Kidney (tissue), 14 donors: ENCODE measurements around the gene UQCC2. TPM values are rescaled to one million over a fixed set of nuclear protein-coding genes. Genes with fewer than 3 reads are reported as not detected.

Source experiments
- DNase-seq, 5 donors: peaks; one replicate each; pipeline ENCODE4 v3.0.0-alpha.2; 2013 to 2020
- FAIRE-seq: peaks from 2 replicates; lab custom pipeline; 2012; peaks lifted over from hg19 to GRCh38; lab: Jason Lieb, UNC
- H3K27ac ChIP-seq, 2 donors: one replicate each; pipeline ENCODE4 v1.7.0; 2013; ENCODE audit warnings: low read depth in 2 of 2, low read length in 2 of 2, inconsistent platforms in 1 of 2
- H3K27me3 ChIP-seq: one replicate; pipeline ENCODE4 v1.7.1; 2013; ENCODE audit warnings: low read length, inconsistent platforms; ENCODE audit not compliant: control insufficient read depth, insufficient read depth
- H3K36me3 ChIP-seq, 3 donors: one replicate each; pipeline versions ENCODE4 v1.7.0 to v1.7.1; 2013; ENCODE audit warnings: low read length in 3 of 3, control low read depth in 1 of 3, inconsistent platforms in 1 of 3; ENCODE audit not compliant: insufficient read depth in 3 of 3, control insufficient read depth in 2 of 3
- H3K4me1 ChIP-seq, 3 donors: one replicate each; pipeline versions ENCODE4 v1.7.0 to v1.7.1; 2013; ENCODE audit warnings: low read length in 3 of 3, inconsistent platforms in 1 of 3, low read depth in 1 of 3; ENCODE audit not compliant: control insufficient read depth in 2 of 3, insufficient read depth in 2 of 3
- H3K4me3 ChIP-seq, 3 donors: one replicate each; pipeline versions ENCODE4 v1.7.0 to v1.8.1; 2013; ENCODE audit warnings: low read length in 3 of 3, control low read depth in 1 of 3, inconsistent platforms in 1 of 3
- H3K9ac ChIP-seq, 3 donors: one replicate each; pipeline versions ENCODE4 v1.7.0 to v1.7.1; 2013; ENCODE audit warnings: low read length in 3 of 3, control low read depth in 1 of 3, inconsistent platforms in 1 of 3
- H3K9me3 ChIP-seq, 3 donors: one replicate each; pipeline versions ENCODE4 v1.7.0 to v1.7.1; 2013; ENCODE audit warnings: low read length in 3 of 3, control low read depth in 1 of 3, inconsistent platforms in 1 of 3; ENCODE audit not compliant: control insufficient read depth in 2 of 3, insufficient read depth in 1 of 3
- intact Hi-C: fragments of 100-400 bp; cut with DNase I; formaldehyde crosslinking; loops from one replicate; pipeline ENCODE4 v1.11.1; 2022
- polyA plus RNA-seq: library from polyadenylated mRNA; stranded (reverse); fragments of 350-450 nt; fragmentation: Illumina TruSeq; extraction: RNeasy Lipid Tissue Mini Kit (QIAGEN cat#74804); gene quantifications from one replicate; pipeline ENCODE4 v1.2.3, GENCODE V29; 2014; ENCODE audit warnings: low read depth, low replicate concordance; ENCODE audit not compliant: insufficient read depth
- total RNA-seq: library from RNA; stranded (reverse); fragmentation: NEBNext Ultra II Directional; extraction: Animal tissue kit (Norgen Biotek cat#: 25700); gene quantifications from one replicate; pipeline ENCODE4 v1.2.1, GENCODE V29; 2021
- TF ChIP-seq, protein P1 (sequence below): IDR thresholded peaks from 3 replicates; pipeline ENCODE4 v1.5.1; 2012; ENCODE audit warnings: mild to moderate bottlenecking, moderate library complexity, borderline replicate concordance; ENCODE audit not compliant: insufficient read depth; ENCODE audit errors: extremely low read depth
- donor health status: control.
- donor health status: control.
- donor health status: control.
- donor health status: control.
- donor health status: control.
- donor health status: DM: yes; HTN: yes; CAD: no.
- donor health status: Normal renal cell carcinoma (clear cell type).

The UQCC2 gene
- total and polyA plus RNA-seq, 2 donors from 2014 or later: 39.6 to 189 TPM

DNA sequence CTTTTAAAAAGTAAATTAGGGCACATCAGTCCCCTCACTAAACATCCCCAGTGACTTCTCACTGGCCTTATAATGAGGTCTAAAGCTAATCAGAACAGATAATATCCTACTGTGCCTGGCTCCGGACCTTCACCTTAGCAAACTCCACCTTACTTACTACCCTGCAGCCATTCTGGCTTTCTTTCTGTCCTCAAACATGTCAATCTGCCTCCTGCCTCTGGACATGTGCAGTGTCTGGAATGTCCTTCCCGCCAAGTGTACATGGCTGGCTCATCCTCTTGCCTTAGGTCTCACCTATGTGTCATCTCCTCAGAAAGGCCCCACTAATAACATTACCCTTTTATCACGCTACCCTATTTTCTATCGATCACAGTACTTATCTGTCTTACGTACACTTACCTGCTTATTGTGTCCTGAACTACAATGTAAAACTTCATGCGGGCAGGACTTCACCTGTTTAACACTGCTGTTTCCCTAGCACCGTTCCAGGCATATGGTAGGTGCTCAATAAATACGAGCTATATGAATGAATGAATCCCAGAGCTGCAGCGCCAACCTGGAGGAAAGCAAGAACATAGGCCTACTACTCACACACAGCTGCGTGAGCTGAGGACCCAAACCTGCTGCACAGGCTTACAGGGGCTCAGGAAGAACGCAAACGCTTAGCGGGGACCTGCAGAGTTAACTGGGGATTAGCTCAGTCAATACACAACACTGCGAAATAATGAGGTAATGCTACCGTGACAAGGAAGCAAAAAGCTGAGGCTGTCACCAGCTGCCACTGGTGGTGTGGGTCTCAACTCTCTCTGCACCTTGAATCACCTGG, 991 bp downstream of the UQCC2 start:
- peak overlapping the region in 2 of 3 donors; percentile 66 to 75 for H3K9ac ChIP-seq

DNA sequence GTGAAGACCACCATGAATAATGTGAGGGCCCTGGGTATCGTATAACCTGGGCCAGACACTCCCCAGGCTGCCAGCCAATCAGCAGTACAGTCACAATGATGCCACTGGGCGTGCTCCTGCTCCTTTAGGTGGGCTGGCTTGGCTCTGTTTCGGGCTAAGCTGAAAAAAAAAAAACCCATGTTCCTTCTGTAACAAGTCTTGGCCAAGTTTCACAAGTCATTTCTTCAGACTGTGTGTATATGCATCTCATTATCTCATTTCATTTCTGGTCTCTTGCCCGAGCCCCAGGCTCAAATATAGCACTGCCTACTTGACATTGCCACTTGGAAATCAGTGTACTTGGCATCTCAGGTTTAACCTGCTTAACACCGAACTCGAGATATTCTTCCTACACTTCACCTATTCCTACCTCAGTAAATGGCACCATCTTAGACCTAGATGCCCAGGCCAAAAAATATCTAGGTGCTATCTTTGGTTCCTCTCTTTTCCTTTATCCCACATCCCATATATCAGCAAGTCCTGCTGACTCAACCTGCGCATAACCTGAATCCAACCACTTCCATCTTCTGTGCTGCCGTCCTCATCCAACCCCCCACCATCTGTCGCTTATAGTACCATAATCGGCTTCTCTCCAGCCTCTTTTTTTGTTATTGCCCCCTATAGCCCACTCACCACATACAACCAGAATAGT, 1.8 kb downstream of the UQCC2 start:
- H3K9ac ChIP-seq: peak overlapping the region in 1 of 3 donors; percentile 27
- no peak overlapping the region for H3K4me3 ChIP-seq
- intact Hi-C loops: no loop called here
- FAIRE-seq (no peak), DNase-seq (peak in 1 of 5 donors; percentile 40)
- TF ChIP-seq, protein P1, sequence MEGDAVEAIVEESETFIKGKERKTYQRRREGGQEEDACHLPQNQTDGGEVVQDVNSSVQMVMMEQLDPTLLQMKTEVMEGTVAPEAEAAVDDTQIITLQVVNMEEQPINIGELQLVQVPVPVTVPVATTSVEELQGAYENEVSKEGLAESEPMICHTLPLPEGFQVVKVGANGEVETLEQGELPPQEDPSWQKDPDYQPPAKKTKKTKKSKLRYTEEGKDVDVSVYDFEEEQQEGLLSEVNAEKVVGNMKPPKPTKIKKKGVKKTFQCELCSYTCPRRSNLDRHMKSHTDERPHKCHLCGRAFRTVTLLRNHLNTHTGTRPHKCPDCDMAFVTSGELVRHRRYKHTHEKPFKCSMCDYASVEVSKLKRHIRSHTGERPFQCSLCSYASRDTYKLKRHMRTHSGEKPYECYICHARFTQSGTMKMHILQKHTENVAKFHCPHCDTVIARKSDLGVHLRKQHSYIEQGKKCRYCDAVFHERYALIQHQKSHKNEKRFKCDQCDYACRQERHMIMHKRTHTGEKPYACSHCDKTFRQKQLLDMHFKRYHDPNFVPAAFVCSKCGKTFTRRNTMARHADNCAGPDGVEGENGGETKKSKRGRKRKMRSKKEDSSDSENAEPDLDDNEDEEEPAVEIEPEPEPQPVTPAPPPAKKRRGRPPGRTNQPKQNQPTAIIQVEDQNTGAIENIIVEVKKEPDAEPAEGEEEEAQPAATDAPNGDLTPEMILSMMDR: no peak
- peaks cover 0 to 12% (median 0%) of the 10 kb centered on the region in 3 donors for H3K36me3 ChIP-seq
- H3K4me1 ChIP-seq: peaks cover 3 to 12% (median 11%) of the 10 kb centered on the region in 3 donors
- no peaks in the 10 kb centered on the region for H3K27me3 ChIP-seq
- no peak overlapping the region for H3K27ac ChIP-seq
- no peaks in the 10 kb centered on the region for H3K9me3 ChIP-seq

More for the DNA sequence above, 991 bp downstream of the UQCC2 start:
- peaks cover 3 to 12% (median 11%) of the 10 kb centered on the region in 3 donors for H3K4me1 ChIP-seq
- peak overlapping the region; percentile 71 to 83 (median 77) for H3K4me3 ChIP-seq
- intact Hi-C loops: no loop called here
- DNase-seq: peak in 1 of 5 donors; percentile 53
- H3K27ac ChIP-seq: no peak overlapping the region
- H3K27me3 ChIP-seq: no peaks in the 10 kb centered on the region
- no peak for FAIRE-seq
- H3K36me3 ChIP-seq: peaks cover 0 to 12% (median 0%) of the 10 kb centered on the region in 3 donors
- no peaks in the 10 kb centered on the region for H3K9me3 ChIP-seq
- TF ChIP-seq, protein P1: no peak

- intact Hi-C loops: no loop called here
Measured at GRCh38 chr6:33708516-33709204, 2.8 kb downstream of the UQCC2 start.

More at GRCh38 chr6:33708516-33709204, 2.8 kb downstream of the UQCC2 start:
- no peak overlapping the region for H3K9ac ChIP-seq
- no peak for FAIRE-seq
- H3K4me3 ChIP-seq: no peak overlapping the region
- peaks cover 3 to 12% (median 11%) of the 10 kb centered on the region in 3 donors for H3K4me1 ChIP-seq
- no peaks in the 10 kb centered on the region for H3K27me3 ChIP-seq
- peaks cover 0 to 12% (median 0%) of the 10 kb centered on the region in 3 donors for H3K36me3 ChIP-seq
- no peak overlapping the region for H3K27ac ChIP-seq
- no peaks in the 10 kb centered on the region for H3K9me3 ChIP-seq
- TF ChIP-seq, protein P1: no peak
- DNase-seq: no peak
